Mesodermal cell (in vitro differentiated cells): ENCODE measurements around the gene NT5C2.

Experiments used
- H3K27ac ChIP-seq: 2 replicates; pipeline ENCODE4 v1.7.0; 2013; ENCODE audit warnings: mild to moderate bottlenecking, low read depth, low read length, moderate library complexity; ENCODE audit not compliant: severe bottlenecking
- H3K36me3 ChIP-seq: 2 replicates; pipeline ENCODE4 v1.7.1; 2013; ENCODE audit warnings: mild to moderate bottlenecking, low read length, moderate library complexity; ENCODE audit not compliant: control insufficient read depth, insufficient read depth
- H3K4me1 ChIP-seq: one replicate; pipeline ENCODE4 v1.7.1; 2013; ENCODE audit warnings: mild to moderate bottlenecking, low read length; ENCODE audit not compliant: insufficient read depth, control insufficient read depth, poor library complexity, severe bottlenecking
- H3K4me3 ChIP-seq: 2 replicates; pipeline ENCODE4 v1.7.0; 2013; ENCODE audit warnings: low read length, control low read depth, mild to moderate bottlenecking; ENCODE audit not compliant: insufficient read depth, poor library complexity, severe bottlenecking; ENCODE audit errors: extremely low read depth
- H3K9me3 ChIP-seq: 2 replicates; pipeline ENCODE4 v1.7.1; 2013; ENCODE audit warnings: mild to moderate bottlenecking, low read length, moderate library complexity; ENCODE audit not compliant: control insufficient read depth
- WGBS, 2 experiments: methylation state at CpG; one replicate each; pipeline ENCODE4 v1.1.5; 2013; ENCODE audit warnings: missing lambda C conversion rate in 2 of 2; ENCODE audit not compliant: insufficient coverage in 2 of 2; 5-methylcytosine and 5-hydroxymethylcytosine counted together

Gene NT5C2

DNA sequence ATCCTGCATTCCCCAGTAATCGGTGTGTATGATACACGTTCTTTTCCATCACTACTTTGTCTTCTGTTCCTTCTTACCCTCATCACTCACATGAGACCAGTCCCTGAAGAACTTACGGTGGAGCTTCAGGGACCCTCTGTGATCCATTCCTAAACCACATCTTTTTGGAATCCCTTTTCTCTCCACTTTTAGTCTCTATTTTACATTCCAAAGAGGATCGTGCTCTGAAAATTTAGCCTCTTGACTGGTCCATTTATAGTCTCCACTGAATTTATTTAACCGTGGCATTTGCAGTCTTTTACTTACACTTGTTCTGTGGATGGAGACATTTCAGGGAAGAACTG is 109.1 kb downstream of the NT5C2 start:
- Histone ChIP-seq H3K4me3 (no peak overlapping the region), H3K27ac (no peak overlapping the region), H3K9me3 (no peaks in the 10 kb centered on the region), H3K4me1 (no peaks in the 10 kb centered on the region), H3K36me3 (peaks cover 69% of the 10 kb centered on the region)
- 96 to 99% methylated on average over 4 to 5 of the region's 5 CpGs for WGBS, 2 experiments

GRCh38 chr10:103083266-103083976 is 109.7 kb downstream of the NT5C2 start:
- no peaks in the 10 kb centered on the region for H3K4me1 ChIP-seq
- H3K27ac ChIP-seq, result no peak overlapping the region
- 94 to 96% methylated on average over 6 to 7 of the region's 7 CpGs for WGBS, 2 experiments
- no peak overlapping the region for H3K4me3 ChIP-seq
- peaks cover 64% of the 10 kb centered on the region for H3K36me3 ChIP-seq
- H3K9me3 ChIP-seq, result no peaks in the 10 kb centered on the region

DNA sequence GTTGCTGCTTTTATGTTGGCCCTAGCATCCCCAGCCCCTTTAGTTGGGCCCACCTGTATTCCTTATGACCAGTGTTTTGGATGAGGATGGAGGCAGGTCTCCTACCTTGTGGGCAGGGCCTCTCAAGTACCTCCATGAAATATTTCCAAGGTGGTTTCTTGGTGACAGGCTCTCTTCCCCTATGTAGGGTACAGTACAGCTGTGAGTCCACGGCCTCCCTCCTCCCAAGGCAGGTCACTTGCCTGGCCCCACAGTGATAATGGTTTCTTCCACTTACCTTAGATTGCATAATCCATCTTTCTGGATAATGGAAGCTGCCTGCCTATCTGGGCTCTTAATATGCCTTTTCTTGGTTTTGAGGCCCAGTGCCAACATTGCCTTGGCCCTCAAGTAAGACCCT is 110.4 kb downstream of the NT5C2 start:
- H3K36me3 ChIP-seq, result peaks cover 56% of the 10 kb centered on the region
- H3K27ac ChIP-seq, result no peak overlapping the region
- no peaks in the 10 kb centered on the region for H3K4me1 ChIP-seq
- no peak overlapping the region for H3K4me3 ChIP-seq
- no peaks in the 10 kb centered on the region for H3K9me3 ChIP-seq
- WGBS, 2 experiments, result 100% methylated on average over 1 of the region's 1 CpG

GRCh38 chr10:103080891-103081581 is 112.0 kb downstream of the NT5C2 start:
- 93 to 96% methylated on average over 3 to 4 of the region's 4 CpGs for WGBS, 2 experiments
- no peaks in the 10 kb centered on the region for H3K4me1 ChIP-seq
- H3K36me3 ChIP-seq, result peaks cover 46% of the 10 kb centered on the region
- H3K4me3 ChIP-seq, result no peak overlapping the region
- no peak overlapping the region for H3K27ac ChIP-seq
- no peaks in the 10 kb centered on the region for H3K9me3 ChIP-seq

DNA sequence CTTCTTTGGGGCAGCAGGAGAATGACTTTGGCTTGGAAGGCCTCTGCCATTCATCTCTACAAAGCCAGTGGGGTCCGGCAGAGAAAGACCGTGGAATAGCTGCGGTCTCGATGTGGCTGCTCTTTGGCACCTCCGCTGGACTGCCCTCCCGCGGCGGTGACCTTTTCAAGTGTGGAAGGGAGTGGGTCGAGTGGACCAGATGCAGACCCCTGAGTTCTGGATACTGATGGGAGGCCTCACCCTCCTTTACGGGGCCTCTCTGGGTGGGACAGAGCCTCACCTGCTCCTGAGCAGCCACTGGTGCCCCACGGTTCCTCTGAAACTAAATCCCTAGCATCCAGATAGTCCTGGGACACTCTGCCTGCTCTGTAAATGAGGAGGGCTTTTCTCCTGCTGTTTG is 113.1 kb downstream of the NT5C2 start:
- Histone ChIP-seq H3K4me3 (no peak overlapping the region), H3K27ac (no peak overlapping the region), H3K9me3 (no peaks in the 10 kb centered on the region), H3K36me3 (peaks cover 35% of the 10 kb centered on the region), H3K4me1 (no peaks in the 10 kb centered on the region)
- WGBS, 2 experiments, result 89 to 91% methylated on average over 11 of the region's 11 CpGs

DNA sequence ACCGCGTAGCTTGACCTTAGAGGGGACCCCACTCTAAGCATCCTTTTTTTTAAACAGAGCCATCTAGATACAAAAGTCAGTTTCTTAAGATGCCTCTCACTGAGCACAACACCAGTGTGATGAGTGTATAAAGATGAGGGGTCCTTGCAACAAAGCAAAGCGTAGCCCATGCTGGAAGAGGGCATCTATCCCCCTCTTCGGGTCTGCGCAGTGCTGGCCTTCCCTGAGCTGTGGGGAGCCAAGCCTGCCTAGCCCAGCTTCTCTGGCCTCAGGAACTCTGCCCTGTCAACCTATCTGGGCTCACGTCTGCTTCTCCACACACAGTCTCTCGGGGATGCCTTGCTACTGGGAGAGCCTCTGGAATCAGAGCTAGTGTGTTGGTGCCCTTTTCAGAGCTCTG is 114.0 kb downstream of the NT5C2 start:
- Histone ChIP-seq H3K27ac (no peak overlapping the region), H3K4me1 (no peaks in the 10 kb centered on the region), H3K9me3 (no peaks in the 10 kb centered on the region), H3K36me3 (peaks cover 27% of the 10 kb centered on the region), H3K4me3 (no peak overlapping the region)
- WGBS, 2 experiments, result 89 to 96% methylated on average over 5 of the region's 7 CpGs

GRCh38 chr10:103078676-103079075 is 114.4 kb downstream of the NT5C2 start:
- H3K4me1 ChIP-seq, result no peaks in the 10 kb centered on the region
- WGBS, 2 experiments, result 86 to 92% methylated on average over 12 to 13 of the region's 14 CpGs
- no peak overlapping the region for H3K4me3 ChIP-seq
- no peak overlapping the region for H3K27ac ChIP-seq
- H3K9me3 ChIP-seq, result no peaks in the 10 kb centered on the region
- peaks cover 22% of the 10 kb centered on the region for H3K36me3 ChIP-seq

DNA sequence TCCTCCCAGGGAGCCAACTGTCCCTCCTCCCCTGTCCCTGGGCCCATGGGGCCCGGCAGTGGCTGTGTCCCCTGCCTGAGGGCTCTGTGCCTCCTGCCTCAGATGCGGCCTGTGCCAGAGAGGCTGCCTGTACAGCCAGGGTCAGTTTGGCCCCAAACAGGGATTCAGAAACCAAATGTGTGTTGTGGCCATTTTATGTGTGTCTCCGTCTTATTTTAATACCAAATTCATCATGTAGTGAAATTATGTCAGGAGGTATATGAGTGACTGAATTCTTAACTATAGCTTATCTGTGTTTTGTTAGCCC is 114.8 kb downstream of the NT5C2 start:
- H3K36me3 ChIP-seq, result peaks cover 18% of the 10 kb centered on the region
- no peak overlapping the region for H3K4me3 ChIP-seq
- WGBS, 2 experiments, result 88% methylated on average over 1 of the region's 3 CpGs; no CpG with 5 or more reads in 1 of the 2 experiments
- no peaks in the 10 kb centered on the region for H3K9me3 ChIP-seq
- no peaks in the 10 kb centered on the region for H3K4me1 ChIP-seq
- H3K27ac ChIP-seq, result no peak overlapping the region

DNA sequence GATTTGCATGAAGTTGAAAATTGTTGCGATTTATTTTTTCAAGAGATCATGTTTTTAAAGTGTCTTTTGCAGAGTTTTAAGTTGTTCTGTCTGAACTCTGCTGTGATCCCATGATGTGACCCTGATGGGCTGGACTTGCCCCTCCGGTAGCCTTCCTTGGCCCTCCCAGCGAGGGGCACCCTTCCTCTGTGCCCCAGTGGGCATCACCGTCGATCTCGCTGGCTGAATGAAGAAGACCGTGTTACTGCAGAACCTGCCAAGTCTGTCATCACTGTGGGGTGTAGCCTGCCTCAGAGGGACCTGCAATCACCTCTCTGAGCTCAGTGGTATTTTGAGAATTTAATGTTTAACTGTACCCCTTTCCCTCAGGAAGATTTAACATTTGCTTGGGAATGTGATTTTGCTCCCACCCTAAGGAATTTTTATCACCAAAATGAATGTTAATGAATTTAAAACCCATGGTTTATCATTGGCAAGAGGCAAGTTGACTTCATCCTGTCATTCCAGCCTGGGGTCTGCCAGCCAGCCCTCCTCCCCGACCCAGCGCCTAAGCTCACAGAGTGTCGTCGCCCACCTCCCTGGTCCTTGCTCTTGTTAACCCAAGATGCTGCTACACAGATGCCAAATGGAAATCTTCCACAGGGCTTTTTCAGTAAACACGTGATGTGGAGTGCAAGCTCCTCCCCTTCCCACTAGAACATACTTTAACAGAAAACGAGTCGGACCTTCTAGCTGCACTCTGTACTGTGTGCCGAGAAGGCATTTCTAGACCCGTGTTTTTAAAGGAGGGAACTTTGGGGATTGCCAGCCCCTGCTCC is 115.4 kb downstream of the NT5C2 start:
- 93 to 96% methylated on average over 10 to 15 of the region's 16 CpGs for WGBS, 2 experiments
- Histone ChIP-seq H3K36me3 (peaks cover 15% of the 10 kb centered on the region), H3K4me3 (no peak overlapping the region)

GRCh38 chr10:103077020-103077419 is 116.1 kb downstream of the NT5C2 start:
- H3K9me3 ChIP-seq, result no peaks in the 10 kb centered on the region
- no peak overlapping the region for H3K27ac ChIP-seq
- H3K4me1 ChIP-seq, result no peaks in the 10 kb centered on the region
- peaks cover 10% of the 10 kb centered on the region for H3K36me3 ChIP-seq
- 91 to 94% methylated on average over 9 to 21 of the region's 21 CpGs for WGBS, 2 experiments
- no peak overlapping the region for H3K4me3 ChIP-seq

More for the DNA sequence above, 115.4 kb downstream of the NT5C2 start:
- no peaks in the 10 kb centered on the region for H3K4me1 ChIP-seq
- H3K9me3 ChIP-seq, result no peaks in the 10 kb centered on the region
- no peak overlapping the region for H3K27ac ChIP-seq
